Prostate gland (tissue), 2 donors: ENCODE data around the gene CACNA1H. TPM values are rescaled to one million over a fixed set of nuclear protein-coding genes. Genes with fewer than 3 reads are reported as not detected.

Experiments
- DNase-seq: peaks from one replicate; pipeline ENCODE4 v3.0.0-alpha.2; 2019; ENCODE audit warnings: low spot score
- H3K27ac ChIP-seq, 2 donors: fragments of 200-600 bp; sonication (generic); 2 replicates each; pipeline ENCODE4 v1.5.1; 2017 to 2019
- H3K27me3 ChIP-seq: fragments of 200-600 bp; sonication (generic); replicated peaks from 2 replicates; pipeline ENCODE4 v1.5.1; 2019; ENCODE audit not compliant: insufficient read depth
- H3K36me3 ChIP-seq, 2 donors: fragments of 200-600 bp; sonication (generic); 1 replicate in 1 of 2; 2 replicates in 1 of 2; pipeline versions ENCODE4 v1.5.1 to v1.8.1; 2017 to 2019
- H3K4me1 ChIP-seq: fragments of 200-600 bp; sonication (generic); replicated peaks from 2 replicates; pipeline ENCODE4 v1.5.1; 2019
- H3K4me3 ChIP-seq, 2 donors: fragments of 200-600 bp; sonication (generic); 2 replicates each; pipeline ENCODE4 v1.5.1; 2017 to 2019
- H3K9me3 ChIP-seq: fragments of 200-600 bp; sonication (generic); 2 replicates; pipeline ENCODE4 v1.5.1; 2017
- CTCF ChIP-seq, 4 experiments: fragments of 200-600 bp in 2 of 4; fragments of 450-650 bp in 2 of 4; sonication (generic) in 2 of 4; IDR thresholded peaks; 1 replicate in 3 of 4; 2 replicates in 1 of 4; pipeline ENCODE4 v1.5.1; 2016 to 2019; ENCODE audit warnings: antibody characterized with exemption in 4 of 4, mild to moderate bottlenecking in 2 of 4, moderate library complexity in 2 of 4
- POLR2A ChIP-seq: fragments of 450-650 bp; IDR thresholded peaks from one replicate; pipeline ENCODE4 v1.6.1; 2016; ENCODE audit warnings: antibody characterized with exemption, mild to moderate bottlenecking
- POLR2AphosphoS5 ChIP-seq: sonication (generic); formaldehyde crosslinking; IDR thresholded peaks from one replicate; pipeline ENCODE4 v1.6.1; 2017; ENCODE audit warnings: antibody characterized with exemption
- WGBS: methylation state at CpG from one replicate; pipeline ENCODE4 v1.1.5; 2018; 5-methylcytosine and 5-hydroxymethylcytosine counted together
- intact Hi-C: fragments of 100-400 bp; cut with DNase I; formaldehyde crosslinking; loops from one replicate; pipeline ENCODE4 v1.14.2; 2022
- total RNA-seq, 2 donors: library from RNA; depleted of rRNA; stranded (reverse); fragments of >200 nt; gene quantifications; one replicate each; pipeline ENCODE4 v1.1.0, GENCODE V29; 2016

The CACNA1H gene
- total RNA-seq, 2 donors from 2014 or later = 32.5 to 111 TPM

- no peaks in the 10 kb centered on the region for H3K36me3 ChIP-seq
- no peak overlapping the region for H3K27ac ChIP-seq
- H3K27me3 ChIP-seq = peaks cover 5% of the 10 kb centered on the region
- intact Hi-C loops = no loop called here
- WGBS = 54% methylated on average over 32 of the region's 34 CpGs
- no peak overlapping the region for H3K4me3 ChIP-seq
- H3K4me1 ChIP-seq = no peaks in the 10 kb centered on the region
- no peak for DNase-seq
- TF ChIP-seq POLR2AphosphoS5 (no peak), CTCF (IDR thresholded peaks at IDR 0.05) (no peak), POLR2A (no peak)
- H3K9me3 ChIP-seq = no peaks in the 10 kb centered on the region
These were observed 35.6 kb upstream of the CACNA1H start for GRCh38 chr16:1117176-1117900.

- 76% methylated on average over 16 of the region's 19 CpGs for WGBS
- H3K27ac ChIP-seq = no peak overlapping the region
- no peak overlapping the region for H3K4me3 ChIP-seq
- intact Hi-C loops = no loop called here
- TF ChIP-seq CTCF (IDR thresholded peaks at IDR 0.05) (no peak), POLR2AphosphoS5 (no peak), POLR2A (no peak)
- H3K36me3 ChIP-seq = no peaks in the 10 kb centered on the region
- H3K9me3 ChIP-seq = no peaks in the 10 kb centered on the region
- no peaks in the 10 kb centered on the region for H3K4me1 ChIP-seq
- peaks cover 5% of the 10 kb centered on the region for H3K27me3 ChIP-seq
- no peak for DNase-seq
These were observed 35.0 kb upstream of the CACNA1H start for GRCh38 chr16:1117926-1118325.

- DNase-seq = no peak
- intact Hi-C loops = no loop called here
- H3K27ac ChIP-seq = no peak overlapping the region
- no peak overlapping the region for H3K4me3 ChIP-seq
- H3K27me3 ChIP-seq = peaks cover 5% of the 10 kb centered on the region
- 77% methylated on average over 19 of the region's 19 CpGs for WGBS
- no peaks in the 10 kb centered on the region for H3K36me3 ChIP-seq
- no peaks in the 10 kb centered on the region for H3K4me1 ChIP-seq
- H3K9me3 ChIP-seq = no peaks in the 10 kb centered on the region
- TF ChIP-seq CTCF (IDR thresholded peaks at IDR 0.05) = no peak
- TF ChIP-seq POLR2AphosphoS5 = no peak
- TF ChIP-seq POLR2A = no peak
These were observed 33.8 kb upstream of the CACNA1H start for GRCh38 chr16:1119129-1119528.

- no peak for DNase-seq
- H3K4me3 ChIP-seq = no peak overlapping the region
- TF ChIP-seq CTCF (IDR thresholded peaks at IDR 0.05) (no peak), POLR2AphosphoS5 (no peak), POLR2A (no peak)
- intact Hi-C loops = no loop called here
- no peaks in the 10 kb centered on the region for H3K4me1 ChIP-seq
- H3K36me3 ChIP-seq = no peaks in the 10 kb centered on the region
- no peak overlapping the region for H3K27ac ChIP-seq
- H3K27me3 ChIP-seq = peaks cover 5% of the 10 kb centered on the region
- 74% methylated on average over 25 of the region's 35 CpGs for WGBS
- H3K9me3 ChIP-seq = no peaks in the 10 kb centered on the region
These were observed 32.9 kb upstream of the CACNA1H start for GRCh38 chr16:1119766-1120576.
